ENCODE results near the gene LETM1. TPM values are rescaled to one million over a fixed set of nuclear protein-coding genes. Genes with fewer than 3 reads are reported as not detected.

Gene LETM1
- total and polyA plus RNA-seq, 2 of the 13 experiments (the other 11 are each of a cell fraction or from before 2014, with no cell fraction given): 9.7 to 41.6 TPM

- TF ChIP-seq RBFOX2 (IDR thresholded peaks at IDR 0.05; ENCODE audit: low read depth, low read length) (peak; percentile 60), ZBTB39 (CRISPR knock-in tag; IDR thresholded peaks at IDR 0.05) (no peak), HNRNPL (IDR thresholded peaks at IDR 0.05; ENCODE audit: low read depth, low read length) (0 out of 2 replicates have a peak, but pooled peaks have one; percentile 70)
Measured at GRCh38 chr4:1803523-1804423, 52.2 kb downstream of the LETM1 start (continued).

GRCh38 chr4:1802720-1803522, 53.0 kb downstream of the LETM1 start:
- in situ Hi-C loops (cut with HindIII; ENCODE audit: extremely low pct_ligation_motif_present, low pct_unique_long_range_greater_than_20kb): loop anchor here (10.0 kb wide), 1 partner anchor 48 kb away; no protein-coding TSS in a partner anchor
- no peaks in the 10 kb centered on the region for H3K9me3 ChIP-seq (ENCODE audit: low read length)
- ChIA-PET POLR2A (interaction anchor here (0.9 to 28.6 kb wide), 7 partner anchors 7 to 55 kb away, joined by 5 to 1258 read pairs (median 19); partner anchors contain the start of gene FGFR3), CTCF (ENCODE audit: low intra/inter-chr PET ratio, low total read pairs) (no interaction called here)
- peak overlapping the region; percentile 58 for H3K27ac ChIP-seq (ENCODE audit: extremely low read length, insufficient read depth, low read length)
- no TSS peak for BruUV-seq (replicated peaks)
- no peaks in the 10 kb centered on the region for H3K27me3 ChIP-seq (ENCODE audit: control insufficient read depth in 1 of 2, insufficient read depth in 2 of 2, low read length in 2 of 2)
- no peak for DNase-seq (ENCODE audit: low spot score)
- peaks cover 29% of the 10 kb centered on the region for H4K20me1 ChIP-seq (ENCODE audit: insufficient read depth, low read length)
- peaks cover 36 to 77% of the 10 kb centered on the region in 2 experiments for H3K36me3 ChIP-seq (replicated peaks in 1 of 2; ENCODE audit: control insufficient read depth in 1 of 2, insufficient read depth in 2 of 2, low read length in 2 of 2)
- no peak for FAIRE-seq
- no peak overlapping the region for H3K4me2 ChIP-seq (ENCODE audit: low read depth, low read length)
- H2AFZ ChIP-seq (ENCODE audit: low read length): no peak overlapping the region
- H3K4me1 ChIP-seq (ENCODE audit: insufficient read depth, low read length): peaks cover 52% of the 10 kb centered on the region
- 94% methylated on average over 42 of the region's 71 CpGs for WGBS (ENCODE audit: low lambda C conversion rate)
- ATAC-seq: no peak
- H3K4me3 ChIP-seq (replicated peaks in 1 of 3; ENCODE audit: insufficient read depth in 1 of 3, low read depth in 2 of 3, low read length in 3 of 3): no peak overlapping the region; a peak in 1 of 6 replicates
- no peak overlapping the region for H3K9ac ChIP-seq (ENCODE audit: insufficient read depth, low read depth, low read length)
- intact Hi-C loops (cut with micrococcal nuclease; ENCODE audit: unreplicated experiment): no loop called here
- H3K79me2 ChIP-seq (ENCODE audit: insufficient read depth, low read length): peaks cover 26% of the 10 kb centered on the region
- TF ChIP-seq ZNF609 (CRISPR knock-in tag; IDR thresholded peaks at IDR 0.05; ENCODE audit: borderline replicate concordance) (0 out of 2 replicates have a peak, but pooled peaks have one; percentile 1), CSRNP2 (CRISPR knock-in tag; conservative IDR thresholded peaks at IDR 0.05; ENCODE audit: low read depth) (no peak), PHF5A (CRISPR knock-in tag; IDR thresholded peaks at IDR 0.05; ENCODE audit: low read depth, unreplicated experiment) (peak; percentile 16), POLR2A (IDR thresholded peaks at IDR 0.05; ENCODE audit: insufficient read depth in 1 of 2, low read depth in 2 of 2, low read length in 2 of 2) (peak in 1 of 2 experiments; percentile 9; a peak in 1 of 4 replicates), ZNF513 (CRISPR knock-in tag; conservative IDR thresholded peaks at IDR 0.05) (no peak)
